Ectodermal cell (in vitro differentiated cells): ENCODE measurements around the gene WEE2.
"Not testable (repeated sequence)": the region's sequence is repeated elsewhere in the genome, so short reads cannot be mapped to it uniquely, and the experiment has no call there.

Experiments
- H3K27ac ChIP-seq: 2 replicates; pipeline ENCODE4 v1.7.0; 2013; ENCODE audit warnings: mild to moderate bottlenecking, low read depth, low read length; ENCODE audit not compliant: insufficient read depth, poor library complexity, severe bottlenecking
- H3K27me3 ChIP-seq: 2 replicates; pipeline ENCODE4 v1.7.0; 2013; ENCODE audit warnings: mild to moderate bottlenecking, low read length; ENCODE audit not compliant: insufficient read depth, control insufficient read depth, poor library complexity, severe bottlenecking
- H3K36me3 ChIP-seq: one replicate; pipeline ENCODE4 v1.7.0; 2013; ENCODE audit warnings: low read length; ENCODE audit not compliant: control insufficient read depth, insufficient read depth
- H3K4me1 ChIP-seq: one replicate; pipeline ENCODE4 v1.7.0; 2013; ENCODE audit warnings: low read length; ENCODE audit not compliant: control insufficient read depth, insufficient read depth
- H3K4me3 ChIP-seq: 2 replicates; pipeline ENCODE4 v1.7.0; 2013; ENCODE audit warnings: low read depth, low read length, control low read depth; ENCODE audit not compliant: insufficient read depth
- H3K9me3 ChIP-seq: 2 replicates; pipeline ENCODE4 v1.7.0; 2013; ENCODE audit warnings: mild to moderate bottlenecking, low read length, moderate library complexity; ENCODE audit not compliant: control insufficient read depth
- WGBS, 2 experiments: methylation state at CpG; one replicate each; pipeline ENCODE4 v1.1.7; 2013; ENCODE audit warnings: missing lambda C conversion rate in 2 of 2; 5-methylcytosine and 5-hydroxymethylcytosine counted together

WEE2 gene

DNA sequence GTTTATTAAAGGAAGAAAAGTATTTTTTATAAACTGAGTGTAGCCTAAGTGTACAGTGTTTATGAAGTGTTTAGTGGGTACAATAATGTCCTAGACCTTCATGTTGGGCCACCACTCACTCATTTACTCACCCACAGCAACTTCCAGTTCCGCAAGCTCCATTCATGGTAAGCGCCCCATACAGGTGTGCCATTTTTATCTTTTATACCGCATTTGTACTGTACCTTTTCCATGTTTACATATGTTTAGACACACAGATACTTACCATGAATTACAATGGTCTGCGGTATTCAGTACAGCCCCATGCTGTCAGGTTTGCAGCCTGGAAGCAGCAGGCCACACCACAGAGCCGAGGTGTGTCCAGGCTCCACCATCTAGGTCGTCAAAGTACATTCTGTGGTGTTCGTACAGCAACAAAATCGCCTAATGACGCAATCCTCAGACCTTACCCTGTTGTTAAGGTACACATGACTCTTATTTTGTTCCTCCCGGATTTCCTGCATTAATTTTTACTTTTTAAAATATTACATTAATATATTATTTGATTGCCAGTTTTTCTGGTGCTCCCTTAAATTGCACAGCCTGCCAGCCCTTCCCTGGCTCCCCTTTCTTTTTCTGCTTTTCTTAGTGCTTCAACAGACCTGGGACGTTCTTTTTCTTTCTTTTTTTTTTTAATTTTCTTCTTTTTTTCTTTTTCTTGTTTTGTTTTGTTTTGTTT lies 29.1 kb downstream of the WEE2 start:
- Histone ChIP-seq H3K27me3 (no peaks in the 10 kb centered on the region), H3K27ac (no peak overlapping the region), H3K9me3 (no peaks in the 10 kb centered on the region), H3K4me3 (peak overlapping the region; percentile 83), H3K36me3 (peaks cover 7% of the 10 kb centered on the region), H3K4me1 (peaks cover 9% of the 10 kb centered on the region)
- WGBS, 2 experiments, result 93 to 95% methylated on average over 10 of the region's 11 CpGs

DNA sequence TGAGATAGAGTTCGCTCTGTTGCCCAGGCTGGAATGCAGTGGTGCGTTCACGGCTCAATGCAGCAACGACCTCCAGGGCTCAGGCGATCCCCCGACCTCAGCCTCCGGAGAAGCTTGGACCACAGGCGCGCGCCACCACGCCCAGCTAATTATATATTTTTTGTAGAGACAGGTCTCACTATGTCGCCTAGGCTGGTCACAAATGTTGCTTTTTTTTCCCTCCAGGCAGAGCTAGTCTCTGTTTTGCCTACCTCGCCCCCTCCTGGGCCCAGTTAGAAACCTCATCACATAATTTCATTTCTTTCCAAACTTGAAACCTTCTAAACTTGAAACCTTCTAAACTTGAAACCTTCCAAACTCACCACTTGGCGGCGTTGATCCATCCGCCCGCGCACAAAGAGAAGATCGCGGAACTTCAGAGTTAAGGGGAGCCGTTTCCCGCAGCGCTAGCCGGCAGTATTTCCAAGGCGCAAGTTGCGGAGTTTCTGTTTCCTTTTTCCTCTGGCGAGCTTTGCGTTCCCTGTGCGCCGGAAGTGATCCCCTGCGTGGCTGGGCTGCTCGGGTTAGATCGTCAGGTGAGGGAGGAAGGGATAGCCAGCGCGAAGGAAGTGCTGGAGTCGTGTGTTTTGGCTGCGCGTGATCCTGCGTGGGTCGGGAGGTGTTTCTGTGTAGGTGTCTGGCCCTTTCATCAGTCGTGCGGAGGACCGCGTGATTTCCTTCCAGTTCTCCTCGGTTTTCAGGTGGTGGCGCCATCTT lies 29.9 kb downstream of the WEE2 start, which contains the start of gene SSBP1:
SSBP1 (plus strand) TSS at position 523 of the 756 bp plus-strand sequence. CDS start 809 bp downstream, outside the sequence.
- H3K9me3 ChIP-seq, result no peaks in the 10 kb centered on the region
- no peak within 1 kb of the TSS for H3K27ac ChIP-seq
- no peaks in the 10 kb centered on the region for H3K27me3 ChIP-seq
- H3K4me1 ChIP-seq, result peaks cover 9% of the 10 kb centered on the region
- H3K36me3 ChIP-seq, result peaks cover 11% of the 10 kb centered on the region
- H3K4me3 ChIP-seq, result peak within 1 kb of the TSS; percentile 83
- WGBS, 2 experiments, result 14 to 15% methylated on average over 46 of the region's 46 CpGs

DNA sequence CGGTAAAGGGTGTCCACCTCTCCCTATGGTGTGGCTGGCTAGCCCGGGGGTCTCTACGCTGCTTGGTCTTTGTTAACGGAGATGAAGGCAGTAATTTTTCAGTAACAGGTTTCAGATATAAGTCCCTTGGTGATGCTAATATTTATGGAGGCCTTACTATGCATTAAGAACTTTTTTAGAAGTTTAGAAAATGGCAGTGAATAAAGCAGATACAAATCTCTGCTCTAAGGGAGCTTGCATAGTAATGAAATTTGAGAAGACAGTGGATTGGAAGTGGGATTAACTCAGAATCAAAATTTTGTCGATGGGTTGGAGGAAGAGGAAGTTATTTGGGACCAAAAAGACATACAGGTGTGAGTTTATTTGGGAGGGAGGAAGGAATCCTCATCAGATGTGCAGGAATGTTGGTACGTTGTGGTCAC lies 30.4 kb downstream of the WEE2 start:
- WGBS, 2 experiments, result 1% methylated on average over 6 of the region's 6 CpGs
- peaks cover 9% of the 10 kb centered on the region for H3K4me1 ChIP-seq
- H3K9me3 ChIP-seq, result no peaks in the 10 kb centered on the region

DNA sequence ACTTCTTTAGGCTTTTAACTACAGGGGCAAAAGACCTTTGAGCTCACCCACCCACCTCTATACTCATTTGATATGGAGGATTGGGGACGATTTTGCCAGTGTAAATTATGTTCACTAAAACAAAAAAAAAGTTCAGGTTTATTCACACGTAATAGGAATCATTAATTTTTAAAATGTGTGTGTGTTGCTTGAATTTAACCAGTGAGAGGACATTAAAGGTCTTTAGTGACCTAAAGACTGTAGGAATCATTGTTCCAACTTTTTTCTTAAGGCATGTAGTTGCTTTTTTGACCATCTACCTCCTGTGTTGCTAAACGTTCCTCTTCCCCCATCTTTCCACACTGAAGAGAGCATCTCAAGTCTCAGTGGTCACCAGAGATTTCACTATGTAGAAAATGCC lies 31.1 kb downstream of the WEE2 start:
- Histone ChIP-seq H3K36me3 (peaks cover 24% of the 10 kb centered on the region), H3K27ac (no peak overlapping the region)
- WGBS, 2 experiments, result 89 to 93% methylated on average over 2 to 3 of the region's 3 CpGs

More for the DNA sequence above, 30.4 kb downstream of the WEE2 start:
- H3K27ac ChIP-seq, result no peak overlapping the region
- H3K36me3 ChIP-seq, result peaks cover 17% of the 10 kb centered on the region
- no peaks in the 10 kb centered on the region for H3K27me3 ChIP-seq
- peak overlapping the region; percentile 83 for H3K4me3 ChIP-seq

DNA sequence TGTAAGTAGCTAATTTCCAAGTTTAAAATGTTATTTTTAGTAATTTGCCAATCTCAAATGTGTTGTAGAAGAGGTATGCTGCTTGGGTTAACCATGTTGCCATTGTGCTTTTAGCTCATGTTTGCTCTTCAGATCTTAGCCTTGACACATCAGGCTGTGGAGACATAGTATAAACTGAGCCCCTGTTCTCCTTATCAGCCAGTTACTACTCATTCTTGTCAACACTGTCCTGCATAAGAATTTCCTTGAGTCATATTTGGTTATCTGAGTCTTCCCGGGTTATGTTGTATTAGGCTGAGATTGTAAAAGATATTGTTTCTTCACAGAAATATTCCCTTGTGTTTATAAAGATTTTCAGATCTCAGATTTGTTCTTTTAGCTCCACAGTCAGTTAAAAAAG lies 34.1 kb downstream of the WEE2 start:
- Histone ChIP-seq H3K27ac (no peak overlapping the region), H3K4me3 (no peak overlapping the region), H3K4me1 (peaks cover 9% of the 10 kb centered on the region), H3K27me3 (no peaks in the 10 kb centered on the region), H3K36me3 (peaks cover 47% of the 10 kb centered on the region), H3K9me3 (no peaks in the 10 kb centered on the region)
- 100% methylated on average over 1 of the region's 1 CpG; no CpG with 5 or more reads in 1 of the 2 experiments for WGBS, 2 experiments

More for the DNA sequence above, 31.1 kb downstream of the WEE2 start:
- Histone ChIP-seq H3K9me3 (no peaks in the 10 kb centered on the region), H3K27me3 (no peaks in the 10 kb centered on the region), H3K4me1 (peaks cover 9% of the 10 kb centered on the region), H3K4me3 (peak overlapping the region; percentile 83)

DNA sequence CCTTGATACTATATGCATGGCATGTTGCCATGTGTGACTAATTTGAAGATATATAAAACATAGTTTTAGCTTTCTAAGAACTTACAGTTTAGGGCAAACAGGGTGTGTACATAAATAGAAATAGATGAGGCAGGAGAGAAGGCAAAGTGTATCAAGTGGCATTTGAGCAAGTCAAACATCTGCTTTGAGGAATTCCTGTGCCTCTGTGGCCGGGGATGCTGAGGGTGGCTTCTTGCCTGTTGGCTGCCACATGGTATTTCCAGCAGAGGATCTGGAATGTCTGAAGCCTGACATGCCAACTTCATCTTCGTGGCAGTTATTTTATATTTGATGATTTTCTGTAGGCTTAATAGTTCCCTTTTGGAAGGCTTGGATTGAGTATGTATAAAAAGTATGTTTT lies 36.0 kb downstream of the WEE2 start:
- no peaks in the 10 kb centered on the region for H3K9me3 ChIP-seq
- peaks cover 6% of the 10 kb centered on the region for H3K4me1 ChIP-seq
- H3K36me3 ChIP-seq, result peaks cover 56% of the 10 kb centered on the region
- WGBS, 2 experiments, result 93 to 95% methylated on average over 2 of the region's 2 CpGs
- no peaks in the 10 kb centered on the region for H3K27me3 ChIP-seq
- H3K27ac ChIP-seq, result no peak overlapping the region
- H3K4me3 ChIP-seq, result no peak overlapping the region

DNA sequence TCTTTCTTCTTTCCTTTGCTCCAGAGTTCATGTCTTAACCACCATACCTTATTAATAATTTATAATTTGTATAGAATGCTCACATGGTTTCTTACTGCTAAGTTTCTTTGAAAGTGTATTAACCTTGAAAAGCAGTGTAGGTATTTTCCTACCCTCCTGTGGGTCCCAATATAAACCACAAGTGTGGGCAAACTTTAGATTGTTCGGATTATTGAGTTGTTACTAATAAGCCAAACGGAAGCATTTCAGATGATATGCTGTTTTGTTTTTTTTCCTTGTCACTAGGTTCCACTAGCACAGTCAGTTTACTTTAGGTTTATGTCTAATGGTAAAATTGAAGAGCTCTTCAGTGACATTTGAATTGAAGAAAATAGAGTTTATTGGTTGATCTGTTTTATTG lies 40.2 kb downstream of the WEE2 start:
- H3K4me1 ChIP-seq, result no peaks in the 10 kb centered on the region
- H3K9me3 ChIP-seq, result no peaks in the 10 kb centered on the region
- H3K27ac ChIP-seq, result no peak overlapping the region
- no peaks in the 10 kb centered on the region for H3K27me3 ChIP-seq
- H3K36me3 ChIP-seq, result peaks cover 83% of the 10 kb centered on the region
- 96 to 98% methylated on average over 2 of the region's 2 CpGs for WGBS, 2 experiments
- no peak overlapping the region for H3K4me3 ChIP-seq

DNA sequence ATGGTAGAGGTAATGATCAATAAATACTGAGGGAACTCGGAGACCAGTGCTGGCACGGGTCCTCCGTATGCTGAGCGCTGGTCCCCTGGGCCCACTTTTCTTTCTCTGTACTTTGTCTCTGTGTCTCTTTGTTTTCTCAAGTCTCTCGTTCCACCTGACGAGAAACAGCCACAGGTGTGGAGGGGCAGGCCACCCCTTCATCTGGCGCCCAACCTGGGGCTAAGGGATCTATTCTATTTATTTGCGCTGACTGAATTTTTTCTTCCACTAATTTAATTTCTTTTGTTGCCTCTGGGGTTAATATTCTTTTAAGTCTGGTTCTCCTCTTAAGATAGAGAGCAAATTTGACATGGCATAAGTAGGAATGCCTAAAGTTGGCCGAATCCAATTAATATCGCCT lies 43.8 kb downstream of the WEE2 start:
- peaks cover 66% of the 10 kb centered on the region for H3K36me3 ChIP-seq
- H3K9me3 ChIP-seq, H3K4me3 ChIP-seq, H3K4me1 ChIP-seq, H3K27me3 ChIP-seq, H3K27ac ChIP-seq: not testable (repeated sequence)
- WGBS, 2 experiments, result 97% methylated on average over 8 to 10 of the region's 10 CpGs

DNA sequence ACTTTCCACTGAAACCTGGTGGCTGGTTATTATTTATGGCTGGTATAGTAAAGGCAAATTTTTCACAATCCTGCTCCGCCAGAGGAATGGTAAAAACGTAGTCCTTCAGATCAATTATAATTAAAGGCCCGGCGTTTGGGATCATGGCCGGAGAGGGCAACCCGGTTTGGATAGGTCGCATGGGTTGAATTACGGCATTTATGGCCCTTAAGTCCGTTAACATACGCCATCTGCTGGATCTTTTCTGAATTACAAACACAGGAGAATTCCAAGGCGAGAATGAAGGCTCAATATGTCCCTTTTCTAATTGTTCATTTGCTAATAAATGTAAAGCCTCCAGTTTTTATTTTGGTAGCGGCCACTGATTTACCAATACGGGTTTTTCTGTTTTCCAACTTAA lies 44.5 kb downstream of the WEE2 start:
- H3K4me3 ChIP-seq, result no peak overlapping the region
- WGBS, 2 experiments, result 94 to 95% methylated on average over 13 of the region's 13 CpGs

DNA sequence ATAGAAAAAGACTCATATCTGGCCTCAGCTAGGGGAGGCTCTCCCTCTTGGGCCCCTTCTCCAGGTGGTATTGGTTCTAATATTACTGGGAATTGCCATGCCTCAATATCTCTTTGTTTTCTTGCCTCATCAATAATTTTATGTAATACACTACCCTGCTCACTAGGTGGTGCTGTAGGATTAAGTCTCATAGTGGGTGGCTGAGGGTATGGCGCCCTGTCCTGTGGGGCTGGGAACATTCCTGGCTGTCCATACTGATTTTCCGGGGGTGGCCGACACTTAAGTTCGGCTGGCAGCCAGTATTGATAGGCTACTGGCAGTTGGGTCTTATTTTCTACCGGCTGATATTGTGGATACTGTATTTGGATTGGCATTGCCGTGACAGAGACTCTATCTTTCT lies 46.8 kb downstream of the WEE2 start:
- no peaks in the 10 kb centered on the region for H3K4me1 ChIP-seq
- no peak overlapping the region for H3K27ac ChIP-seq
- peaks cover 57% of the 10 kb centered on the region for H3K36me3 ChIP-seq
- no peak overlapping the region for H3K4me3 ChIP-seq
- no peaks in the 10 kb centered on the region for H3K27me3 ChIP-seq
- WGBS, 2 experiments, result 94 to 97% methylated on average over 5 of the region's 6 CpGs
- H3K9me3 ChIP-seq, result no peaks in the 10 kb centered on the region

More for the DNA sequence above, 44.5 kb downstream of the WEE2 start:
- H3K27ac ChIP-seq, result no peak overlapping the region
- H3K36me3 ChIP-seq, result peaks cover 73% of the 10 kb centered on the region
- H3K9me3 ChIP-seq, result no peaks in the 10 kb centered on the region
- H3K27me3 ChIP-seq, result no peaks in the 10 kb centered on the region
- no peaks in the 10 kb centered on the region for H3K4me1 ChIP-seq
